Type B pancreatic cell (in vitro differentiated cells): ENCODE data around the gene OXER1. TPM values are rescaled to one million over a fixed set of nuclear protein-coding genes. Genes with fewer than 3 reads are reported as not detected.

Experiments
- DNase-seq: peaks from one replicate; pipeline ENCODE4 v3.0.0; 2021; ENCODE audit warnings: mixed read lengths; ENCODE audit not compliant: unreplicated experiment; ENCODE audit errors: extremely low spot score
- H3K27ac Mint-ChIP-seq: 2 replicates; pipeline ENCODE4 v1.8.0; 2021; ENCODE audit warnings: mild to moderate bottlenecking, mixed read lengths
- H3K27me3 Mint-ChIP-seq: 2 replicates; pipeline ENCODE4 v1.8.0; 2021; ENCODE audit warnings: mixed read lengths
- H3K36me3 Mint-ChIP-seq: 2 replicates; pipeline ENCODE4 v1.8.0; 2021; ENCODE audit warnings: mixed read lengths
- H3K4me1 Mint-ChIP-seq: one replicate; pipeline ENCODE4 v1.8.0; 2021; ENCODE audit warnings: mixed read lengths; ENCODE audit not compliant: unreplicated experiment
- H3K4me3 Mint-ChIP-seq: 2 replicates; pipeline ENCODE4 v1.8.0; 2021; ENCODE audit warnings: mild to moderate bottlenecking, mixed read lengths
- H3K9me3 Mint-ChIP-seq: 2 replicates; pipeline ENCODE4 v1.8.0; 2021; ENCODE audit warnings: mixed read lengths
- CTCF ChIP-seq: fragments of 200-600 bp; sonication (generic); conservative IDR thresholded peaks from 2 replicates; pipeline ENCODE4 v1.5.0; 2021; ENCODE audit warnings: antibody characterized with exemption, mild to moderate bottlenecking
- total RNA-seq: library from RNA; stranded (reverse); gene quantifications from 2 replicates; pipeline ENCODE4 v1.2.1, GENCODE V29; 2021; ENCODE audit warnings: low replicate concordance

OXER1 gene
- total RNA-seq, 1 donor from 2014 or later, result 2.8 TPM

- Mint-ChIP-seq H3K4me1 (peaks cover 3% of the 10 kb centered on the region), H3K36me3 (no peaks in the 10 kb centered on the region), H3K27me3 (no peaks in the 10 kb centered on the region), H3K4me3 (no peak overlapping the region), H3K9me3 (peaks cover 3% of the 10 kb centered on the region), H3K27ac (no peak overlapping the region)
- no peak for TF ChIP-seq CTCF
- DNase-seq, result no peak
These were observed 4.2 kb upstream of the OXER1 start for GRCh38 chr2:42767899-42768705.

- H3K27ac Mint-ChIP-seq, result no peak overlapping the region
- H3K36me3 Mint-ChIP-seq, result no peaks in the 10 kb centered on the region
- H3K27me3 Mint-ChIP-seq, result no peaks in the 10 kb centered on the region
- TF ChIP-seq CTCF, result no peak
- no peaks in the 10 kb centered on the region for H3K9me3 Mint-ChIP-seq
- H3K4me3 Mint-ChIP-seq, result no peak overlapping the region
- DNase-seq, result no peak
- H3K4me1 Mint-ChIP-seq, result no peaks in the 10 kb centered on the region
These were observed 3.4 kb upstream of the OXER1 start for GRCh38 chr2:42767080-42767898.

- no peaks in the 10 kb centered on the region for H3K9me3 Mint-ChIP-seq
- DNase-seq, result no peak
- no peaks in the 10 kb centered on the region for H3K4me1 Mint-ChIP-seq
- no peaks in the 10 kb centered on the region for H3K27me3 Mint-ChIP-seq
- TF ChIP-seq CTCF, result no peak
- no peaks in the 10 kb centered on the region for H3K36me3 Mint-ChIP-seq
- no peak overlapping the region for H3K27ac Mint-ChIP-seq
- H3K4me3 Mint-ChIP-seq, result no peak overlapping the region
These were observed 1.8 kb upstream of the OXER1 start for GRCh38 chr2:42765686-42766085.

- Mint-ChIP-seq H3K4me1 (no peaks in the 10 kb centered on the region), H3K9me3 (no peaks in the 10 kb centered on the region), H3K4me3 (no peak overlapping the region), H3K36me3 (no peaks in the 10 kb centered on the region), H3K27ac (no peak overlapping the region), H3K27me3 (no peaks in the 10 kb centered on the region)
- no peak for TF ChIP-seq CTCF
- DNase-seq, result no peak
These were observed 966 bp upstream of the OXER1 start for GRCh38 chr2:42764901-42765300.

- Mint-ChIP-seq H3K4me3 (no peak overlapping the region), H3K4me1 (no peaks in the 10 kb centered on the region), H3K27me3 (no peaks in the 10 kb centered on the region), H3K36me3 (no peaks in the 10 kb centered on the region), H3K27ac (no peak overlapping the region), H3K9me3 (no peaks in the 10 kb centered on the region)
- TF ChIP-seq CTCF, result no peak
- no peak for DNase-seq
These were observed 821 bp downstream of the OXER1 start for GRCh38 chr2:42762823-42763804.
